SK-N-SH treated with all-trans-retinoic acid at 6 μM for 48 hours (cell line): Measurements from ENCODE around the gene MYO1H.

Experiments
- ATAC-seq: fragments of 200-7000 bp; cut with Tn5 transposase; 3 replicates; pipeline ENCODE4 v1.9.1; 2020; ENCODE audit warnings: mild to moderate bottlenecking, moderate library complexity
- ARNTL ChIP-seq: fragments of 450-650 bp; formaldehyde crosslinking; IDR thresholded peaks from 2 replicates; pipeline ENCODE4 v1.5.0; 2020; ENCODE audit warnings: low read depth, mild to moderate bottlenecking, moderate library complexity, borderline replicate concordance
- CSDC2 ChIP-seq: fragments of 250-450 bp; sonication (Bioruptor Pico); IDR thresholded peaks from 2 replicates; pipeline ENCODE4 v1.5.0; 2020; ENCODE audit warnings: mild to moderate bottlenecking, moderate library complexity
- ESRRG ChIP-seq: fragments of 250-450 bp; sonication (Bioruptor Pico); IDR thresholded peaks from 2 replicates; pipeline ENCODE4 v1.6.1; 2021; ENCODE audit warnings: mild to moderate bottlenecking
- ISL1 ChIP-seq: fragments of 250-450 bp; sonication (Bioruptor Pico); IDR thresholded peaks from 2 replicates; pipeline ENCODE4 v2.1.2; 2022; ENCODE audit warnings: mild to moderate bottlenecking, moderate library complexity
- OSR1 ChIP-seq: fragments of 250-450 bp; sonication (Bioruptor Pico); IDR thresholded peaks from 2 replicates; pipeline ENCODE4 v1.8.0; 2022; ENCODE audit warnings: moderate library complexity, mild to moderate bottlenecking, inconsistent platforms
- PPARA ChIP-seq: fragments of 250-450 bp; sonication (Bioruptor Pico); IDR thresholded peaks from 2 replicates; pipeline ENCODE4 v1.5.0; 2020; ENCODE audit warnings: mild to moderate bottlenecking, borderline replicate concordance
- RARB ChIP-seq: fragments of 250-450 bp; sonication (Bioruptor Pico); IDR thresholded peaks from 2 replicates; pipeline ENCODE4 v1.8.0; 2021; ENCODE audit warnings: mild to moderate bottlenecking, moderate library complexity
- SNAI2 ChIP-seq: fragments of 250-450 bp; sonication (Bioruptor Pico); IDR thresholded peaks from 2 replicates; pipeline ENCODE4 v1.5.0; 2020; ENCODE audit warnings: mild to moderate bottlenecking, moderate library complexity
- TCF4 ChIP-seq: fragments of 250-450 bp; sonication (Bioruptor Pico); IDR thresholded peaks from 2 replicates; pipeline ENCODE4 v1.8.0; 2021; ENCODE audit warnings: mild to moderate bottlenecking, moderate library complexity, borderline replicate concordance
- ZC3H10 ChIP-seq: fragments of 250-450 bp; sonication (Bioruptor Pico); IDR thresholded peaks from 2 replicates; pipeline ENCODE4 v1.5.1; 2021; ENCODE audit warnings: mild to moderate bottlenecking, moderate library complexity
- ZNF565 ChIP-seq: fragments of 450-650 bp; formaldehyde crosslinking; conservative IDR thresholded peaks from 2 replicates; pipeline ENCODE4 v1.5.0; 2020; ENCODE audit warnings: low read depth, mild to moderate bottlenecking, moderate library complexity
- ZNF70 ChIP-seq: fragments of 450-650 bp; formaldehyde crosslinking; IDR thresholded peaks from 2 replicates; pipeline ENCODE4 v1.5.0; 2020; ENCODE audit warnings: mild to moderate bottlenecking, moderate library complexity
- ZNF8 ChIP-seq: fragments of 450-650 bp; formaldehyde crosslinking; IDR thresholded peaks from 2 replicates; pipeline ENCODE4 v1.5.0; 2020; ENCODE audit warnings: mild to moderate bottlenecking, moderate library complexity
- TF ChIP-seq, protein P1 (sequence below): fragments of 250-450 bp; sonication (Bioruptor Pico); IDR thresholded peaks from 2 replicates; pipeline ENCODE4 v1.5.0; 2020; ENCODE audit warnings: mild to moderate bottlenecking, moderate library complexity
- TF ChIP-seq, protein P2 (sequence below): fragments of 250-450 bp; sonication (Bioruptor Pico); IDR thresholded peaks from 2 replicates; pipeline ENCODE4 v1.8.0; 2020; ENCODE audit warnings: mild to moderate bottlenecking, moderate library complexity, borderline replicate concordance
- TF ChIP-seq, protein P3 (sequence below): fragments of 250-450 bp; sonication (Bioruptor Pico); IDR thresholded peaks from 2 replicates; pipeline ENCODE4 v1.5.1; 2020; ENCODE audit warnings: low read depth, mild to moderate bottlenecking, moderate library complexity

MYO1H gene

DNA sequence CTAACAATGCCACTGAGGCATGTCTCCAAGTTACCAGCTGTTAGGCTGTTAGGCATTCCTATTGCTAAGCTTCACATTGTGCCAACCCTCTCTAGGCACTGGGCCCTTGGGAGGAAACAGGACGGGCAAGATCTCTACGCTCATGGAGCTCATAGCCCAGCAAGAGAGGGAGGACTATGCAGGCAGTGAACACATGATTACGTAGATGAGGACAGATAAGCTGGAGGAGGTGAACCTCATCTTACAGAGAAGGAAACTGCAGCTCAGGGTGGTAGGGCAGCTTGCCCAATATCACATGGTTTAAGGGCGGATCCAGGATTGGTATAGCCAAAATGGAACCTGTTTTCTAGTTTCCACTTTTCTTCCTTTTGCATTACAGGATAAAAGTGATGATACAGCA lies 137.5 kb downstream of the MYO1H start:
- TF ChIP-seq ZNF8 (CRISPR knock-in tag) (no peak), PPARA (CRISPR knock-in tag) (no peak), SNAI2 (CRISPR knock-in tag) (no peak)
- TF ChIP-seq, protein P1, sequence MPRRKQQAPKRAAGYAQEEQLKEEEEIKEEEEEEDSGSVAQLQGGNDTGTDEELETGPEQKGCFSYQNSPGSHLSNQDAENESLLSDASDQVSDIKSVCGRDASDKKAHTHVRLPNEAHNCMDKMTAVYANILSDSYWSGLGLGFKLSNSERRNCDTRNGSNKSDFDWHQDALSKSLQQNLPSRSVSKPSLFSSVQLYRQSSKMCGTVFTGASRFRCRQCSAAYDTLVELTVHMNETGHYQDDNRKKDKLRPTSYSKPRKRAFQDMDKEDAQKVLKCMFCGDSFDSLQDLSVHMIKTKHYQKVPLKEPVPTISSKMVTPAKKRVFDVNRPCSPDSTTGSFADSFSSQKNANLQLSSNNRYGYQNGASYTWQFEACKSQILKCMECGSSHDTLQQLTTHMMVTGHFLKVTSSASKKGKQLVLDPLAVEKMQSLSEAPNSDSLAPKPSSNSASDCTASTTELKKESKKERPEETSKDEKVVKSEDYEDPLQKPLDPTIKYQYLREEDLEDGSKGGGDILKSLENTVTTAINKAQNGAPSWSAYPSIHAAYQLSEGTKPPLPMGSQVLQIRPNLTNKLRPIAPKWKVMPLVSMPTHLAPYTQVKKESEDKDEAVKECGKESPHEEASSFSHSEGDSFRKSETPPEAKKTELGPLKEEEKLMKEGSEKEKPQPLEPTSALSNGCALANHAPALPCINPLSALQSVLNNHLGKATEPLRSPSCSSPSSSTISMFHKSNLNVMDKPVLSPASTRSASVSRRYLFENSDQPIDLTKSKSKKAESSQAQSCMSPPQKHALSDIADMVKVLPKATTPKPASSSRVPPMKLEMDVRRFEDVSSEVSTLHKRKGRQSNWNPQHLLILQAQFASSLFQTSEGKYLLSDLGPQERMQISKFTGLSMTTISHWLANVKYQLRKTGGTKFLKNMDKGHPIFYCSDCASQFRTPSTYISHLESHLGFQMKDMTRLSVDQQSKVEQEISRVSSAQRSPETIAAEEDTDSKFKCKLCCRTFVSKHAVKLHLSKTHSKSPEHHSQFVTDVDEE: no peak
- no peak for ATAC-seq

DNA sequence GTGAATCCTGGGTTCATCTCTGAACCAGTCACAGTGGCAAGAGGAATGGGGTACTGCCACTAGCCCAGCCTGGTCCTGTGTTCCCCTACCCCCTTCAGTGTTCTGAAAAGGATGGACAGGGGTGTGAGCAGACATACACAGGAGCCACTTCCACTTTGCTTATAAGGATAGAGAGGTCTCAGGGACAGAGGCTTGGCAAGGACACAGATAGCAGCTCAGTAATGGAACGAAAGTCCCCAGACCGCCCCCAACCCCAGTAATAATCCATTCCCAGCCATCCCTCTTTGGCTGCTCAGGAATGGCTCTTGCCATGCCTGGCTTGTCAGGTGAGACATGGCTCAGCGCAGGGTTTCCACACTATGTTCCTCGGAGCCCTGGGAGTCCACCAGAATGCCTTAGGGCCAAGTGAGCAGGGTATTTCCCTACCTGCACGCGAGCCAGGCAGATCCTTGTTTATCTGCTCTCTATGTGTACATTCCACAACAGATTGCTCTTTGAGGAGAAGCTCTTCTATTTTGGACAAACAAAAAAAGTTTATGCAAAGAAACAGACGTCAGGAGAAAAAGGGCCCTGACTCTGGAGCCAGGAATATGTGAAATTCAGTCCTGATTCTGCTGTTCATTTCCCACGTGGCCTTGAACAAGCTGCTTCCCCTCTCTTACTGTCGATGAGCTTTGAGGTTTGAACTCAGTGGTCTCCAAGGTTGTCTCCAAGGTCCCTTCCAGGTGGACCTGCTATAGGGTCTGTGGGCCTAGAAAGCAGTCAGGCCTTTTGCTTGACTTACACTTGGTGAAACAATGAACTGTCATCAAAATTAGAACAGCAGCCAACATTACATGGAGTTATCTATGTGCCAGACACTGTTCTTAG lies 139.7 kb downstream of the MYO1H start:
- TF ChIP-seq ARNTL: no peak
- no peak for TF ChIP-seq TCF4 (CRISPR knock-in tag)
- no peak for TF ChIP-seq CSDC2 (CRISPR knock-in tag)
- TF ChIP-seq PPARA (CRISPR knock-in tag): no peak
- no peak for TF ChIP-seq ZNF70 (CRISPR knock-in tag)
- TF ChIP-seq RARB: no peak
- TF ChIP-seq ZNF8 (CRISPR knock-in tag): no peak
- no peak for TF ChIP-seq ZC3H10 (CRISPR knock-in tag)
- TF ChIP-seq, protein P1: no peak
- TF ChIP-seq OSR1 (CRISPR knock-in tag): no peak
- TF ChIP-seq ZNF565: no peak
- TF ChIP-seq, protein P2, sequence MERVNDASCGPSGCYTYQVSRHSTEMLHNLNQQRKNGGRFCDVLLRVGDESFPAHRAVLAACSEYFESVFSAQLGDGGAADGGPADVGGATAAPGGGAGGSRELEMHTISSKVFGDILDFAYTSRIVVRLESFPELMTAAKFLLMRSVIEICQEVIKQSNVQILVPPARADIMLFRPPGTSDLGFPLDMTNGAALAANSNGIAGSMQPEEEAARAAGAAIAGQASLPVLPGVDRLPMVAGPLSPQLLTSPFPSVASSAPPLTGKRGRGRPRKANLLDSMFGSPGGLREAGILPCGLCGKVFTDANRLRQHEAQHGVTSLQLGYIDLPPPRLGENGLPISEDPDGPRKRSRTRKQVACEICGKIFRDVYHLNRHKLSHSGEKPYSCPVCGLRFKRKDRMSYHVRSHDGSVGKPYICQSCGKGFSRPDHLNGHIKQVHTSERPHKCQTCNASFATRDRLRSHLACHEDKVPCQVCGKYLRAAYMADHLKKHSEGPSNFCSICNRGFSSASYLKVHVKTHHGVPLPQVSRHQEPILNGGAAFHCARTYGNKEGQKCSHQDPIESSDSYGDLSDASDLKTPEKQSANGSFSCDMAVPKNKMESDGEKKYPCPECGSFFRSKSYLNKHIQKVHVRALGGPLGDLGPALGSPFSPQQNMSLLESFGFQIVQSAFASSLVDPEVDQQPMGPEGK: no peak
- TF ChIP-seq ISL1: no peak
- TF ChIP-seq, protein P3, sequence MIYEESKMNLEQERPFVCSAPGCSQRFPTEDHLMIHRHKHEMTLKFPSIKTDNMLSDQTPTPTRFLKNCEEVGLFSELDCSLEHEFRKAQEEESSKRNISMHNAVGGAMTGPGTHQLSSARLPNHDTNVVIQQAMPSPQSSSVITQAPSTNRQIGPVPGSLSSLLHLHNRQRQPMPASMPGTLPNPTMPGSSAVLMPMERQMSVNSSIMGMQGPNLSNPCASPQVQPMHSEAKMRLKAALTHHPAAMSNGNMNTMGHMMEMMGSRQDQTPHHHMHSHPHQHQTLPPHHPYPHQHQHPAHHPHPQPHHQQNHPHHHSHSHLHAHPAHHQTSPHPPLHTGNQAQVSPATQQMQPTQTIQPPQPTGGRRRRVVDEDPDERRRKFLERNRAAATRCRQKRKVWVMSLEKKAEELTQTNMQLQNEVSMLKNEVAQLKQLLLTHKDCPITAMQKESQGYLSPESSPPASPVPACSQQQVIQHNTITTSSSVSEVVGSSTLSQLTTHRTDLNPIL: no peak
- no peak for TF ChIP-seq ESRRG (CRISPR knock-in tag)
- no peak for ATAC-seq

DNA sequence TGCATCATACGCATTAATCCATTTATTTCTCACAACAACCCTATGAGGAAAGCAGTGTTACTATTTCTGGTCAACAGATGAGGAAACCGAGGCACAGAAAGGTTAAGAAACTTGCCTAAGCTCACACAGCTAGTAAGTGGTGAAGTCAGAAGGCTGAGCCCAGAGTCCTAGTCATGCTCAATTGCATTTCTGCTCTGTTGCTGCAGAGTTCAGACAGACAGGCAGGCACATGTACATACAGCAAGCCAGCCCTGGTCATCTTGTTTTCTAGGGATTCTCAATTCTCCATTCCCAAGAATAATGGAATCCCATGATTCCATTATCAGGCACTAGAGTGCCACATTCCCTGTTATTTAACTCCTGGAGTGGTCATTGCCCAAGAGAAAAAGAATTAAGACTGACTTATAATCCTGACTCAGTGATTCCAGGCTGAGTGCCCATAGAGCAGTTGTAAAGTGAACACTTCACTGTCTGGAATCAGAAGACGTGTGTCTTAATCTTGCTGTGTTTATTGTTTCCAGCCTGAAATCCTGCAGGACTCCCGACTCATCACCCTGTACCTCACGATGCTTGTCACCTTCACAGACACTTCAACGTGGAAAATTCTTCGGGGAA lies 140.5 kb downstream of the MYO1H start:
- TF ChIP-seq ESRRG (CRISPR knock-in tag): no peak
- TF ChIP-seq, protein P3: no peak
- ATAC-seq: no peak
